Sigmoid colon (tissue), 4 donors: Measurements from ENCODE around the gene TM4SF18.

ENCODE experiments used
- EP300 ChIP-seq, 4 donors: sonication (generic); formaldehyde crosslinking; IDR thresholded peaks; one replicate each; pipeline ENCODE4 v1.6.1; 2017; ENCODE audit warnings: antibody characterized with exemption in 4 of 4
- POLR2A ChIP-seq, 2 donors: fragments of 450-650 bp; IDR thresholded peaks; one replicate each; pipeline ENCODE4 v1.6.1; 2016; ENCODE audit warnings: antibody characterized with exemption in 2 of 2, mild to moderate bottlenecking in 2 of 2, moderate library complexity in 2 of 2
- TF ChIP-seq, protein P1 (sequence below), 4 experiments: fragments of 450-650 bp in 3 of 4; fragments of 200-600 bp in 1 of 4; IDR thresholded peaks; one replicate each; pipeline ENCODE4 v1.5.1; 2016 to 2019; ENCODE audit warnings: antibody characterized with exemption in 4 of 4, mild to moderate bottlenecking in 3 of 4, moderate library complexity in 2 of 4

- TF ChIP-seq, protein P1, sequence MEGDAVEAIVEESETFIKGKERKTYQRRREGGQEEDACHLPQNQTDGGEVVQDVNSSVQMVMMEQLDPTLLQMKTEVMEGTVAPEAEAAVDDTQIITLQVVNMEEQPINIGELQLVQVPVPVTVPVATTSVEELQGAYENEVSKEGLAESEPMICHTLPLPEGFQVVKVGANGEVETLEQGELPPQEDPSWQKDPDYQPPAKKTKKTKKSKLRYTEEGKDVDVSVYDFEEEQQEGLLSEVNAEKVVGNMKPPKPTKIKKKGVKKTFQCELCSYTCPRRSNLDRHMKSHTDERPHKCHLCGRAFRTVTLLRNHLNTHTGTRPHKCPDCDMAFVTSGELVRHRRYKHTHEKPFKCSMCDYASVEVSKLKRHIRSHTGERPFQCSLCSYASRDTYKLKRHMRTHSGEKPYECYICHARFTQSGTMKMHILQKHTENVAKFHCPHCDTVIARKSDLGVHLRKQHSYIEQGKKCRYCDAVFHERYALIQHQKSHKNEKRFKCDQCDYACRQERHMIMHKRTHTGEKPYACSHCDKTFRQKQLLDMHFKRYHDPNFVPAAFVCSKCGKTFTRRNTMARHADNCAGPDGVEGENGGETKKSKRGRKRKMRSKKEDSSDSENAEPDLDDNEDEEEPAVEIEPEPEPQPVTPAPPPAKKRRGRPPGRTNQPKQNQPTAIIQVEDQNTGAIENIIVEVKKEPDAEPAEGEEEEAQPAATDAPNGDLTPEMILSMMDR (IDR thresholded peaks at IDR 0.05): peak in 2 of 4 experiments; percentile 36 to 39
- TF ChIP-seq POLR2A (IDR thresholded peaks at IDR 0.05): no peak
- TF ChIP-seq EP300 (IDR thresholded peaks at IDR 0.05): no peak
Observed at GRCh38 chr3:149352556-149352955, 19.1 kb upstream of the TM4SF18 start.
